HepG2 (cell line): ENCODE results near the gene HDGFL2.

ENCODE experiments used
- SNAI1 ChIP-seq: sonication (generic); formaldehyde crosslinking; IDR thresholded peaks from 2 replicates; pipeline ENCODE4 v1.5.0; 2020; ENCODE audit warnings: mild to moderate bottlenecking, missing genetic modification reagents, borderline replicate concordance
- SNRNP70 ChIP-seq: fragments of 200-400 bp; formaldehyde crosslinking; IDR thresholded peaks from 2 replicates; pipeline ENCODE4 v1.6.1; 2017; ENCODE audit warnings: mild to moderate bottlenecking, low read depth, low read length, moderate library complexity
- ZNF263 ChIP-seq: sonication (generic); formaldehyde crosslinking; IDR thresholded peaks from 2 replicates; pipeline ENCODE4 v1.4.0; 2020; ENCODE audit warnings: missing genetic modification reagents
- ZNF337 ChIP-seq: sonication (generic); formaldehyde crosslinking; IDR thresholded peaks from 2 replicates; pipeline ENCODE4 v1.5.1; 2020; ENCODE audit warnings: missing genetic modification reagents, low read depth, mild to moderate bottlenecking, borderline replicate concordance
- TF ChIP-seq, protein P1 (sequence below): sonication (generic); formaldehyde crosslinking; IDR thresholded peaks from 2 replicates; pipeline ENCODE4 v1.4.0; 2020; ENCODE audit warnings: missing genetic modification reagents

GRCh38 chr19:4493104-4493928, 21.2 kb downstream of the HDGFL2 start:
- no peak for TF ChIP-seq SNAI1
- TF ChIP-seq ZNF337 (CRISPR knock-in tag) = no peak
- TF ChIP-seq, protein P1, sequence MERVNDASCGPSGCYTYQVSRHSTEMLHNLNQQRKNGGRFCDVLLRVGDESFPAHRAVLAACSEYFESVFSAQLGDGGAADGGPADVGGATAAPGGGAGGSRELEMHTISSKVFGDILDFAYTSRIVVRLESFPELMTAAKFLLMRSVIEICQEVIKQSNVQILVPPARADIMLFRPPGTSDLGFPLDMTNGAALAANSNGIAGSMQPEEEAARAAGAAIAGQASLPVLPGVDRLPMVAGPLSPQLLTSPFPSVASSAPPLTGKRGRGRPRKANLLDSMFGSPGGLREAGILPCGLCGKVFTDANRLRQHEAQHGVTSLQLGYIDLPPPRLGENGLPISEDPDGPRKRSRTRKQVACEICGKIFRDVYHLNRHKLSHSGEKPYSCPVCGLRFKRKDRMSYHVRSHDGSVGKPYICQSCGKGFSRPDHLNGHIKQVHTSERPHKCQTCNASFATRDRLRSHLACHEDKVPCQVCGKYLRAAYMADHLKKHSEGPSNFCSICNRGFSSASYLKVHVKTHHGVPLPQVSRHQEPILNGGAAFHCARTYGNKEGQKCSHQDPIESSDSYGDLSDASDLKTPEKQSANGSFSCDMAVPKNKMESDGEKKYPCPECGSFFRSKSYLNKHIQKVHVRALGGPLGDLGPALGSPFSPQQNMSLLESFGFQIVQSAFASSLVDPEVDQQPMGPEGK (CRISPR knock-in tag) = no peak
- TF ChIP-seq SNRNP70 = no peak
- no peak for TF ChIP-seq ZNF263 (CRISPR knock-in tag)
